Measurements from ENCODE around the gene SETD1B. TPM values are rescaled to one million over a fixed set of nuclear protein-coding genes. Genes with fewer than 3 reads are reported as not detected.
"Not testable (repeated sequence)": the region's sequence is repeated elsewhere in the genome, so short reads cannot be mapped to it uniquely, and the experiment has no call there.

SETD1B gene
- total RNA-seq, 4 donors from 2014 or later, result 1.3 to 63.6 (median 5.6) TPM

- H3K27me3 ChIP-seq, result no peaks in the 10 kb centered on the region
- TF ChIP-seq POLR2A (IDR thresholded peaks at IDR 0.05), result no peak
- TF ChIP-seq, protein P1, sequence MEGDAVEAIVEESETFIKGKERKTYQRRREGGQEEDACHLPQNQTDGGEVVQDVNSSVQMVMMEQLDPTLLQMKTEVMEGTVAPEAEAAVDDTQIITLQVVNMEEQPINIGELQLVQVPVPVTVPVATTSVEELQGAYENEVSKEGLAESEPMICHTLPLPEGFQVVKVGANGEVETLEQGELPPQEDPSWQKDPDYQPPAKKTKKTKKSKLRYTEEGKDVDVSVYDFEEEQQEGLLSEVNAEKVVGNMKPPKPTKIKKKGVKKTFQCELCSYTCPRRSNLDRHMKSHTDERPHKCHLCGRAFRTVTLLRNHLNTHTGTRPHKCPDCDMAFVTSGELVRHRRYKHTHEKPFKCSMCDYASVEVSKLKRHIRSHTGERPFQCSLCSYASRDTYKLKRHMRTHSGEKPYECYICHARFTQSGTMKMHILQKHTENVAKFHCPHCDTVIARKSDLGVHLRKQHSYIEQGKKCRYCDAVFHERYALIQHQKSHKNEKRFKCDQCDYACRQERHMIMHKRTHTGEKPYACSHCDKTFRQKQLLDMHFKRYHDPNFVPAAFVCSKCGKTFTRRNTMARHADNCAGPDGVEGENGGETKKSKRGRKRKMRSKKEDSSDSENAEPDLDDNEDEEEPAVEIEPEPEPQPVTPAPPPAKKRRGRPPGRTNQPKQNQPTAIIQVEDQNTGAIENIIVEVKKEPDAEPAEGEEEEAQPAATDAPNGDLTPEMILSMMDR (IDR thresholded peaks at IDR 0.05), result no peak
- H3K36me3 ChIP-seq, result no peaks in the 10 kb centered on the region
- intact Hi-C loops (cut with DNase I; ENCODE audit: low total_unique reads), result no loop called here
- no peaks in the 10 kb centered on the region for H3K9me3 ChIP-seq
- no peak overlapping the region for H3K27ac ChIP-seq
- H3K4me3 ChIP-seq, result no peak overlapping the region
- no peaks in the 10 kb centered on the region for H3K4me1 ChIP-seq
- DNase-seq, result no peak
Measured at GRCh38 chr12:121866331-121866730, 62.5 kb downstream of the SETD1B start.

GRCh38 chr12:121869229-121869628 is 65.4 kb downstream of the SETD1B start:
- H3K4me1 ChIP-seq; H3K27ac ChIP-seq; H3K27me3 ChIP-seq; intact Hi-C loops (cut with DNase I; ENCODE audit: low total_unique reads); H3K9me3 ChIP-seq; H3K36me3 ChIP-seq; DNase-seq; H3K4me3 ChIP-seq: not testable (repeated sequence)

DNA sequence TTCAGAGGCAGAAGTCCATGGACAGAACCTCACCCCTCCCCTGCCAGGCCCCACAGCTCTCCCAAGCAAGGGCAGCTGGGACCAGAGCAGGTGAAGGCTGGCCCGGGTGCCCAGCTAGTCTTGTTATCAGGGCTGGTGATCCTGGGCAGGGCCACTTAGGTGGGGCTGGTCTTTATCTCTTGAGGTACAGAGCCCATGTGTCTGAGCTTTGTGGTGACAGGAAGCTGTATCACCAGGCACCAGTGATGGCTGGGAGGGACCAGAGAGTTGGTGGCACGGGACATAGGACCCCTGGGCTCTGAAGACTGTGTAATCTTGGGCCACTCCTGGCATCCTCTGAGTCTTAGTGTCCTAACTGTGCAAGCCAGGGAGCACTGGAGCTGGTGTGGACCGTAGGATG is 67.7 kb downstream of the SETD1B start:
- no peaks in the 10 kb centered on the region for H3K4me1 ChIP-seq
- no peak overlapping the region for H3K27ac ChIP-seq
- intact Hi-C loops (cut with DNase I; ENCODE audit: low total_unique reads), result no loop called here
- TF ChIP-seq POLR2A (IDR thresholded peaks at IDR 0.05), result no peak
- TF ChIP-seq, protein P1 (IDR thresholded peaks at IDR 0.05), result no peak
- no peak overlapping the region for H3K4me3 ChIP-seq
- no peaks in the 10 kb centered on the region for H3K9me3 ChIP-seq
- no peaks in the 10 kb centered on the region for H3K27me3 ChIP-seq
- no peak for DNase-seq
- no peaks in the 10 kb centered on the region for H3K36me3 ChIP-seq

- peak overlapping the region; percentile 46 to 65 for H3K27ac ChIP-seq
- peak; percentile 64 to 72 for DNase-seq
- intact Hi-C loops (cut with DNase I; ENCODE audit: low total_unique reads), result no loop called here
Measured at GRCh38 chr12:121872546-121873215, 68.9 kb downstream of the SETD1B start.

DNA sequence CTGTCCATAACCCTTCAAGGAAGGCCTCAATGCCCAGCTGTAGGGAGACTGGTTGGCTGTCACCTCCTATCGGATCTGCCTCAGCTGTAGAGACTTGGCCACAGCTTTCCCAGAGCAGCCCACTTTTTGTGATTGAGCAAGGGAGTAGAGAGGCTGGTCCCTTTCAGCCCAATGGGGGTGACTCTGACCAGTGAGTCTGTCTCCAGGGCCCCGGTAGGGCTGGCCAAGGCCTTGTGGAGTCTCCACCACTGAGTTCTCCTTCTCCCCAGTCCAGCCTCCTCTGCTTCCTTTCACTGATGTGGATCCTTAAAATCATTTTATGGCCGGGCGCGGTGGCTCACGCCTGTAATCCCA is 69.4 kb downstream of the SETD1B start:
- TF ChIP-seq, protein P1 (IDR thresholded peaks at IDR 0.05), result no peak
- TF ChIP-seq POLR2A (IDR thresholded peaks at IDR 0.05), result no peak
- intact Hi-C loops (cut with DNase I; ENCODE audit: low total_unique reads), result no loop called here
- no peaks in the 10 kb centered on the region for H3K9me3 ChIP-seq
- no peak for DNase-seq
- no peaks in the 10 kb centered on the region for H3K27me3 ChIP-seq
- H3K4me1 ChIP-seq, result no peaks in the 10 kb centered on the region
- peak overlapping the region; percentile 46 to 65 for H3K27ac ChIP-seq
- no peak overlapping the region for H3K4me3 ChIP-seq
- H3K36me3 ChIP-seq, result no peaks in the 10 kb centered on the region

More at GRCh38 chr12:121872546-121873215, 68.9 kb downstream of the SETD1B start:
- TF ChIP-seq, protein P1 (IDR thresholded peaks at IDR 0.05), result no peak
- TF ChIP-seq POLR2A (IDR thresholded peaks at IDR 0.05), result no peak
- no peaks in the 10 kb centered on the region for H3K36me3 ChIP-seq
- no peaks in the 10 kb centered on the region for H3K27me3 ChIP-seq
- H3K9me3 ChIP-seq, result no peaks in the 10 kb centered on the region
- H3K4me3 ChIP-seq, result no peak overlapping the region
- no peaks in the 10 kb centered on the region for H3K4me1 ChIP-seq

- Histone ChIP-seq H3K27me3 (no peaks in the 10 kb centered on the region), H3K36me3 (no peaks in the 10 kb centered on the region), H3K27ac (no peak overlapping the region), H3K9me3 (no peaks in the 10 kb centered on the region), H3K4me1 (no peaks in the 10 kb centered on the region), H3K4me3 (no peak overlapping the region)
- DNase-seq, result no peak
- TF ChIP-seq, protein P1 (IDR thresholded peaks at IDR 0.05), result no peak
- no peak for TF ChIP-seq POLR2A (IDR thresholded peaks at IDR 0.05)
- intact Hi-C loops (cut with DNase I; ENCODE audit: low total_unique reads), result no loop called here
Measured at GRCh38 chr12:121874071-121874470, 70.3 kb downstream of the SETD1B start.

Data from uterus (tissue), 4 donors.